NCI-H1694 treated with DMSO at 0.1 percent for 48 hours (cell line): Measurements from ENCODE around the gene ADO.

ENCODE experiments used
- DNase-seq: peaks from one replicate; lab custom pipeline; 2025; lab: John Stamatoyannopoulos, UW

The ADO gene

GRCh38 chr10:62818426-62819011 is 14.0 kb downstream of the ADO start:
- no peak for DNase-seq

- no peak for DNase-seq
These were observed 14.8 kb downstream of the ADO start for GRCh38 chr10:62819141-62819920.

- DNase-seq = no peak
These were observed 16.1 kb downstream of the ADO start for GRCh38 chr10:62820586-62820985.

- DNase-seq = no peak
These were observed 21.8 kb downstream of the ADO start for GRCh38 chr10:62826273-62826672.

- no peak for DNase-seq
These were observed 25.1 kb downstream of the ADO start for GRCh38 chr10:62829622-62830021.

- no peak for DNase-seq
These were observed 26.2 kb downstream of the ADO start for GRCh38 chr10:62830679-62831078.

- no peak for DNase-seq
These were observed 26.8 kb downstream of the ADO start for GRCh38 chr10:62831346-62831745.

GRCh38 chr10:62839590-62839989 is 35.1 kb downstream of the ADO start:
- DNase-seq = no peak

GRCh38 chr10:62842983-62843382 is 38.5 kb downstream of the ADO start:
- DNase-seq = no peak

GRCh38 chr10:62843600-62843999 is 39.1 kb downstream of the ADO start:
- no peak for DNase-seq

GRCh38 chr10:62844280-62845011 is 39.9 kb downstream of the ADO start:
- DNase-seq = no peak

- DNase-seq = no peak
These were observed 42.9 kb downstream of the ADO start for GRCh38 chr10:62847433-62847832.

GRCh38 chr10:62850646-62851045 is 46.1 kb downstream of the ADO start:
- no peak for DNase-seq

- DNase-seq = no peak
These were observed 46.9 kb downstream of the ADO start for GRCh38 chr10:62851442-62851841.

- DNase-seq = no peak
These were observed 48.6 kb downstream of the ADO start for GRCh38 chr10:62852961-62853702.

- DNase-seq = no peak
These were observed 49.2 kb downstream of the ADO start for GRCh38 chr10:62853710-62854109.

GRCh38 chr10:62856021-62856420 is 51.5 kb downstream of the ADO start:
- no peak for DNase-seq
